Smooth muscle cell (in vitro differentiated cells): Measurements from ENCODE around the gene POLR2C. TPM values are rescaled to one million over a fixed set of nuclear protein-coding genes. Genes with fewer than 3 reads are reported as not detected.

Experiments
- DNase-seq: peaks from one replicate; lab custom pipeline; 2025; ENCODE audit not compliant: unreplicated experiment; lab: John Stamatoyannopoulos, UW
- H2AFZ ChIP-seq: fragments of 200-600 bp; sonication (generic); 2 replicates; pipeline ENCODE4 v1.6.0; 2016; ENCODE audit warnings: antibody characterized with exemption, low read depth, mild to moderate bottlenecking
- H3F3A ChIP-seq: fragments of 200-600 bp; sonication (generic); 2 replicates; pipeline ENCODE4 v1.6.0; 2017; ENCODE audit warnings: antibody characterized with exemption, low read depth
- H3K27ac ChIP-seq: fragments of 200-600 bp; sonication (generic); 2 replicates; pipeline ENCODE4 v1.5.1; 2016; ENCODE audit warnings: low read depth, mild to moderate bottlenecking
- H3K27me3 ChIP-seq: fragments of 200-600 bp; sonication (generic); 2 replicates; pipeline ENCODE4 v1.6.1; 2016; ENCODE audit warnings: low read depth, mild to moderate bottlenecking
- H3K36me3 ChIP-seq: fragments of 200-600 bp; sonication (generic); 2 replicates; pipeline ENCODE4 v1.5.1; 2016; ENCODE audit warnings: low read depth
- H3K4me1 ChIP-seq: fragments of 200-600 bp; sonication (generic); 2 replicates; pipeline ENCODE4 v1.5.1; 2016; ENCODE audit warnings: low read depth
- H3K4me2 ChIP-seq: fragments of 200-600 bp; sonication (generic); 2 replicates; pipeline ENCODE4 v1.6.0; 2016; ENCODE audit warnings: mild to moderate bottlenecking
- H3K4me3 ChIP-seq: fragments of 200-600 bp; sonication (generic); 2 replicates; pipeline ENCODE4 v1.5.1; 2016; ENCODE audit warnings: mild to moderate bottlenecking
- H3K79me2 ChIP-seq: fragments of 200-600 bp; sonication (generic); 2 replicates; pipeline ENCODE4 v1.6.0; 2016; ENCODE audit warnings: low read depth, mild to moderate bottlenecking
- H3K9ac ChIP-seq: fragments of 200-600 bp; sonication (generic); 2 replicates; pipeline ENCODE4 v1.6.0; 2016; ENCODE audit warnings: low read depth
- H3K9me3 ChIP-seq: fragments of 200-600 bp; sonication (generic); replicated peaks from 2 replicates; pipeline ENCODE4 v1.5.1; 2016; ENCODE audit warnings: low read depth
- H4K20me1 ChIP-seq: fragments of 200-600 bp; sonication (generic); 2 replicates; pipeline ENCODE4 v1.6.0; 2016; ENCODE audit warnings: low read depth
- WGBS: methylation state at CpG from one replicate; pipeline ENCODE4 v1.1.7; 2016; ENCODE audit warnings: low lambda C conversion rate; 5-methylcytosine and 5-hydroxymethylcytosine counted together
- polyA plus RNA-seq: library from polyadenylated mRNA; unstranded; fragments of >200 nt; fragmentation: Nextera tagmentation; extraction: Ambion mirVana; gene quantifications from 2 replicates; pipeline ENCODE4 v1.2.1, GENCODE V29; 2016
- total RNA-seq: library from RNA; depleted of rRNA; stranded (reverse); fragments of >200 nt; gene quantifications from 2 replicates; pipeline ENCODE4 v1.2.3, GENCODE V29; 2014
- TF ChIP-seq, protein P1 (sequence below): fragments of 200-600 bp; sonication (generic); IDR thresholded peaks from 2 replicates; pipeline ENCODE4 v1.5.1; 2017; ENCODE audit warnings: borderline replicate concordance, mild to moderate bottlenecking, antibody characterized with exemption; ENCODE audit not compliant: insufficient read depth, poor library complexity, severe bottlenecking

The POLR2C gene
- total and polyA plus RNA-seq, 2 experiments from 2014 or later = 67.3 to 90.0 TPM

DNA sequence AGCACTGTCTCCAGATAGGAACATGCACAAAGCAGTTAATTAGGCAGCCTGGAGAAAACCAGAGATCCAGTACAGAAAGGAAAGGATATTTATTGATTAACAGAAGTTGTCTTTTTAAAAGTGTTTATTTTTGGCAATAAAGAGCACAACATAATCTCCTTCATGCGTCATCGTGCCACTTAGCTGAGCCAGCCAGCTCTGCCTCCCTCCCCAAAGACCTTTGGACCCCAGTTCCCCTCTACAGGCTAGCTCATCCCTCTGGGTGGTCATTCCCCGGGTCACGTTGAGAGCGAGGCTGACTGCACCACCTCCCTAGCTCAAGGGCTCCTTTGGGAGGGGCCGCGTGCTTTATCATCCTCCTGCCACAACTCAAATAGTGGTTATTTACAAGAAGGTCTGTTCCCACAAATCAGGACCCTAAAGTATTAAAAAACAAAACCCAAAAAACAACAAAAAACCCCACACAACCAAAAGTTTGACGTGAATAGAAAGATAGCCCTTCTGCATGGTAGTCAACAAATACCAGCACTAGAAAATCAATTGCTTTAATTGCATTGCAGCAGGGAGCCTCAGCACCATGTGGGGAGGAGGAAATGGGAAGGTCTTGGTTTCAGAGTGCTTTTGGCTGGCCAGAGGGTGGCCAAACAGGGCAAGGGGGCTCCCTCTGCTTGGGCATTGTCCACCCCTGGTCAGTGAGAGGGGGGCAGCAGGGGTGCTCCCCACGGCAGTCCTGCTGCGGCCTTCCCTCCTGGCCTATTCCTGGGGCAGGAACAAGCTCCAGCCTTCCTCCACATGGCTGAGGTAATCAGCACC, 9.6 kb downstream of the POLR2C start:
- Histone ChIP-seq H4K20me1 (peaks cover 53% of the 10 kb centered on the region), H3K79me2 (peaks cover 11% of the 10 kb centered on the region), H2AFZ (no peak overlapping the region), H3K27me3 (no peaks in the 10 kb centered on the region), H3K4me1 (no peaks in the 10 kb centered on the region), H3K36me3 (peaks cover 5% of the 10 kb centered on the region), H3K4me3 (no peak overlapping the region), H3K9me3 (no peaks in the 10 kb centered on the region), H3K4me2 (no peak overlapping the region), H3K27ac (no peak overlapping the region), H3F3A (peaks cover 18% of the 10 kb centered on the region), H3K9ac (no peak overlapping the region)
- DNase-seq = no peak
- TF ChIP-seq, protein P1, sequence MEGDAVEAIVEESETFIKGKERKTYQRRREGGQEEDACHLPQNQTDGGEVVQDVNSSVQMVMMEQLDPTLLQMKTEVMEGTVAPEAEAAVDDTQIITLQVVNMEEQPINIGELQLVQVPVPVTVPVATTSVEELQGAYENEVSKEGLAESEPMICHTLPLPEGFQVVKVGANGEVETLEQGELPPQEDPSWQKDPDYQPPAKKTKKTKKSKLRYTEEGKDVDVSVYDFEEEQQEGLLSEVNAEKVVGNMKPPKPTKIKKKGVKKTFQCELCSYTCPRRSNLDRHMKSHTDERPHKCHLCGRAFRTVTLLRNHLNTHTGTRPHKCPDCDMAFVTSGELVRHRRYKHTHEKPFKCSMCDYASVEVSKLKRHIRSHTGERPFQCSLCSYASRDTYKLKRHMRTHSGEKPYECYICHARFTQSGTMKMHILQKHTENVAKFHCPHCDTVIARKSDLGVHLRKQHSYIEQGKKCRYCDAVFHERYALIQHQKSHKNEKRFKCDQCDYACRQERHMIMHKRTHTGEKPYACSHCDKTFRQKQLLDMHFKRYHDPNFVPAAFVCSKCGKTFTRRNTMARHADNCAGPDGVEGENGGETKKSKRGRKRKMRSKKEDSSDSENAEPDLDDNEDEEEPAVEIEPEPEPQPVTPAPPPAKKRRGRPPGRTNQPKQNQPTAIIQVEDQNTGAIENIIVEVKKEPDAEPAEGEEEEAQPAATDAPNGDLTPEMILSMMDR = no peak
- WGBS = 72% methylated on average over 10 of the region's 10 CpGs

DNA sequence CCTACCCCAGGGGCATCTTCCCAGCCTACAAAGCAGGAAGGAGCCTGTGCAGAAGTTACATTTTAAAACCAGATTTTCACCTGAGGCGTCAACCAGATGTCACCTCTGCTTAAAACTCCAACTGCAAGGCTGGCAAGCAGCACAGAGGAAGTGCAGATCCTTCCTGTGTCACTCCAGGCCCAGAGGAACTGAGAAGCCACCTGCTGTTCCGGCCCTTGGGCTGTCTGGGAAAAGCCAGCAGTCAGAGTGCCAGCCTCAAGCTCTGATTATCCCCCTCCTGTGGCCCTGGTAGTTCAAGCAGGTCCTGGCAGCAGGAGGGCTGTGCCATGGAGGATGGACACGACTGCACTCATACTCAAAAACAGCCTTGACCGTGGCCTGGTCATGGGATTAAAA, 10.2 kb downstream of the POLR2C start:
- Histone ChIP-seq H3K4me1 (peaks cover 4% of the 10 kb centered on the region), H4K20me1 (peaks cover 55% of the 10 kb centered on the region), H3K9ac (no peak overlapping the region), H3K79me2 (peaks cover 12% of the 10 kb centered on the region), H3K4me2 (no peak overlapping the region), H3K27ac (no peak overlapping the region), H3F3A (peaks cover 13% of the 10 kb centered on the region), H3K4me3 (no peak overlapping the region), H3K9me3 (no peaks in the 10 kb centered on the region), H3K36me3 (peaks cover under 1% of the 10 kb centered on the region), H3K27me3 (no peaks in the 10 kb centered on the region), H2AFZ (no peak overlapping the region)
- WGBS = 90% methylated on average over 4 of the region's 4 CpGs
- DNase-seq = no peak
- TF ChIP-seq, protein P1 = no peak

DNA sequence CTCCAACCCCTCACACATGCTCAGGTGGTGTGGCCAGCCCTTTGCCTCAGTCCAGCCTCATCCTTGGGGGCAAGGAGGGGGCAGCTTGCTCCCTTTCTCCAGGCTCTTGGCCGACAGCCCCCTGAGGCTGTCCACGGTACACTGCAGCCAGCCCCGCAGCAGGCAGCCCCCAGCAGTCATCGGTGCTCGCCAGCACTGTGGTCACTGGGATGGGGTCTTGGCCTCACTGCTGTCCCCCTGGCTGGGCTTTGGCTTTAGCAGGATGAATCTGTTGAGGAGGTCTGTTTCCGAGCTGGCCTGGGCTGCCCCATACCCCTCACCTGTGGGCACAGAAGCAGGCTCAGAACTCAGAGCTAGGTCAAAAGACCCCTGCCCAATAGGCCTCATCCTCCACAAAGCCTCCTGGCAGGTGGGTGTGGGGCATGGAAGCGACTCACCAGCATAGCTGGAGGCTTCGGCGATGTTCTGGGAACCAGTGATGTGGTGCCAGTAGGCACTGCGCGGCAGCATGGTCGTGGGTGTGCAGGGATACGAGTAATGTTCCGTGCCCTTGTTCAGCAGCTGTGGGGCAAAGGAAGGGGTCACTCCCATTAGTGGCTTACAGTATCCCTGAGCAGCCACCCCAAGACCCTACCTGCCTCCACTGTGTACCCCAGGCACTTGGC, 10.8 kb downstream of the POLR2C start:
- Histone ChIP-seq H2AFZ (no peak overlapping the region), H3K4me3 (no peak overlapping the region), H3K9ac (no peak overlapping the region), H3K36me3 (no peaks in the 10 kb centered on the region), H3K27me3 (no peaks in the 10 kb centered on the region), H4K20me1 (peaks cover 55% of the 10 kb centered on the region), H3K4me2 (no peak overlapping the region), H3K27ac (no peak overlapping the region), H3K79me2 (peaks cover 15% of the 10 kb centered on the region), H3K4me1 (peaks cover 11% of the 10 kb centered on the region), H3K9me3 (no peaks in the 10 kb centered on the region), H3F3A (peaks cover 12% of the 10 kb centered on the region)
- no peak for DNase-seq
- 93% methylated on average over 14 of the region's 14 CpGs for WGBS
- TF ChIP-seq, protein P1 = no peak
